GM10266 (cell line): ENCODE measurements around the gene GNAO1.

Source experiments
- DNase-seq: peaks from one replicate; pipeline ENCODE4 v3.0.0; 2012; ENCODE audit errors: extremely low spot score
- TF ChIP-seq, protein P1 (sequence below): IDR thresholded peaks from 2 replicates; pipeline ENCODE4 v1.5.1; 2012; ENCODE audit warnings: mild to moderate bottlenecking, low read depth; ENCODE audit not compliant: control insufficient read depth, insufficient read depth; ENCODE audit errors: missing control alignments

GNAO1 gene

DNA sequence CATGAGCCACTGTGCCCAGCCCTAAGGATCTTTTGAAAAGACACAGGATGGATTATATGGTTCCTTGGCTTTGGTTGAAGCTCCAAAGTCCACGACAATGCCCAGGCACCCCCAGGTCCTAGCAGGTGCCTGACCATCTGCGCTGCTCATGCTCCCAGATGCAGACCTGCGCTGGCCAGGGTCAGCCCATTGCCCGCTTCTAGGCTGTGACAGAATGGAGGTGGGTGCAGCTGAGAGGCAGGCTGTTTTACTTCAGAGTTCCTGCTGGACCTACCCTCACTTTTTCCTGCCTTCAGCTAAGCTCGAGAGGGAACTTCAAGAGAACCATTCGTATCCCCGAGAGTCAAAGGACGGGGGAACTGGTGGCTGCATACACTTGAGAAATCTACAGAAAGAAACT lies 173.6 kb downstream of the GNAO1 start:
- DNase-seq = no peak
- TF ChIP-seq, protein P1, sequence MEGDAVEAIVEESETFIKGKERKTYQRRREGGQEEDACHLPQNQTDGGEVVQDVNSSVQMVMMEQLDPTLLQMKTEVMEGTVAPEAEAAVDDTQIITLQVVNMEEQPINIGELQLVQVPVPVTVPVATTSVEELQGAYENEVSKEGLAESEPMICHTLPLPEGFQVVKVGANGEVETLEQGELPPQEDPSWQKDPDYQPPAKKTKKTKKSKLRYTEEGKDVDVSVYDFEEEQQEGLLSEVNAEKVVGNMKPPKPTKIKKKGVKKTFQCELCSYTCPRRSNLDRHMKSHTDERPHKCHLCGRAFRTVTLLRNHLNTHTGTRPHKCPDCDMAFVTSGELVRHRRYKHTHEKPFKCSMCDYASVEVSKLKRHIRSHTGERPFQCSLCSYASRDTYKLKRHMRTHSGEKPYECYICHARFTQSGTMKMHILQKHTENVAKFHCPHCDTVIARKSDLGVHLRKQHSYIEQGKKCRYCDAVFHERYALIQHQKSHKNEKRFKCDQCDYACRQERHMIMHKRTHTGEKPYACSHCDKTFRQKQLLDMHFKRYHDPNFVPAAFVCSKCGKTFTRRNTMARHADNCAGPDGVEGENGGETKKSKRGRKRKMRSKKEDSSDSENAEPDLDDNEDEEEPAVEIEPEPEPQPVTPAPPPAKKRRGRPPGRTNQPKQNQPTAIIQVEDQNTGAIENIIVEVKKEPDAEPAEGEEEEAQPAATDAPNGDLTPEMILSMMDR = no peak

GRCh38 chr16:56365552-56365951 lies 174.3 kb downstream of the GNAO1 start:
- DNase-seq = no peak
- TF ChIP-seq, protein P1 = no peak

GRCh38 chr16:56366945-56367344 lies 175.7 kb downstream of the GNAO1 start:
- TF ChIP-seq, protein P1 = no peak

DNA sequence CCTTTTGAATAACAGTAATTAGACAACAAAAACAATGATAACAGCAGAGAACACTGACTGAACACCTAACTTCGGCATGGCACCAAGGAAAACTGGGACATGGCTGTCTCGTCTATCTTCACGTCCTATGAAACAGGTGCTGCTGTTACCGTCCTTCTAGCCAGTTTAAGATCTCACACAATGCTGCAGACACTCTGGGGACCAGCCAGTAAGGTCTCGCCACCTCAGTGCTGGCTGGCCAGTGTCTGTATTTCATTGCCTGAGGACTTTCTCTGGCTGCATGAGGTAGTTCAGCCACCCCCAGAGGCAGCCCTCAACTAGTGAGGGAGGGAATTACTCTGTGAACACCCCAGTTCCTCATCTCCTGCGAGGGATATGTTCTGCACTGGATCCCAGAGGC lies 176.5 kb downstream of the GNAO1 start:
- no peak for DNase-seq
- TF ChIP-seq, protein P1 = no peak

More at GRCh38 chr16:56366945-56367344, 175.7 kb downstream of the GNAO1 start:
- DNase-seq = no peak

- TF ChIP-seq, protein P1 = no peak
- DNase-seq = no peak
These were observed 177.3 kb downstream of the GNAO1 start for GRCh38 chr16:56368545-56368944.

GRCh38 chr16:56369202-56369601 lies 177.9 kb downstream of the GNAO1 start:
- DNase-seq = no peak
- TF ChIP-seq, protein P1 = no peak

- TF ChIP-seq, protein P1 = no peak
- DNase-seq = no peak
These were observed 179.0 kb downstream of the GNAO1 start for GRCh38 chr16:56370185-56370874.
